Kidney (tissue), 14 donors: ENCODE measurements around the gene NASP. TPM values are rescaled to one million over a fixed set of nuclear protein-coding genes. Genes with fewer than 3 reads are reported as not detected.

Experiments
- DNase-seq, 5 donors: peaks; one replicate each; pipeline ENCODE4 v3.0.0-alpha.2; 2013 to 2020
- FAIRE-seq: peaks from 2 replicates; lab custom pipeline; 2012; peaks lifted over from hg19 to GRCh38; lab: Jason Lieb, UNC
- H3K27ac ChIP-seq, 2 donors: one replicate each; pipeline ENCODE4 v1.7.0; 2013; ENCODE audit warnings: low read depth in 2 of 2, low read length in 2 of 2, inconsistent platforms in 1 of 2
- H3K27me3 ChIP-seq: one replicate; pipeline ENCODE4 v1.7.1; 2013; ENCODE audit warnings: low read length, inconsistent platforms; ENCODE audit not compliant: control insufficient read depth, insufficient read depth
- H3K36me3 ChIP-seq, 3 donors: one replicate each; pipeline versions ENCODE4 v1.7.0 to v1.7.1; 2013; ENCODE audit warnings: low read length in 3 of 3, control low read depth in 1 of 3, inconsistent platforms in 1 of 3; ENCODE audit not compliant: insufficient read depth in 3 of 3, control insufficient read depth in 2 of 3
- H3K4me1 ChIP-seq, 3 donors: one replicate each; pipeline versions ENCODE4 v1.7.0 to v1.7.1; 2013; ENCODE audit warnings: low read length in 3 of 3, inconsistent platforms in 1 of 3, low read depth in 1 of 3; ENCODE audit not compliant: control insufficient read depth in 2 of 3, insufficient read depth in 2 of 3
- H3K4me3 ChIP-seq, 3 donors: one replicate each; pipeline versions ENCODE4 v1.7.0 to v1.8.1; 2013; ENCODE audit warnings: low read length in 3 of 3, control low read depth in 1 of 3, inconsistent platforms in 1 of 3
- H3K9ac ChIP-seq, 3 donors: one replicate each; pipeline versions ENCODE4 v1.7.0 to v1.7.1; 2013; ENCODE audit warnings: low read length in 3 of 3, control low read depth in 1 of 3, inconsistent platforms in 1 of 3
- H3K9me3 ChIP-seq, 3 donors: one replicate each; pipeline versions ENCODE4 v1.7.0 to v1.7.1; 2013; ENCODE audit warnings: low read length in 3 of 3, control low read depth in 1 of 3, inconsistent platforms in 1 of 3; ENCODE audit not compliant: control insufficient read depth in 2 of 3, insufficient read depth in 1 of 3
- CTCF ChIP-seq: IDR thresholded peaks from 3 replicates; pipeline ENCODE4 v1.5.1; 2012; ENCODE audit warnings: mild to moderate bottlenecking, moderate library complexity, borderline replicate concordance; ENCODE audit not compliant: insufficient read depth; ENCODE audit errors: extremely low read depth
- intact Hi-C: fragments of 100-400 bp; cut with DNase I; formaldehyde crosslinking; loops from one replicate; pipeline ENCODE4 v1.11.1; 2022
- polyA plus RNA-seq: library from polyadenylated mRNA; stranded (reverse); fragments of 350-450 nt; fragmentation: Illumina TruSeq; extraction: RNeasy Lipid Tissue Mini Kit (QIAGEN cat#74804); gene quantifications from one replicate; pipeline ENCODE4 v1.2.3, GENCODE V29; 2014; ENCODE audit warnings: low read depth, low replicate concordance; ENCODE audit not compliant: insufficient read depth
- total RNA-seq: library from RNA; stranded (reverse); fragmentation: NEBNext Ultra II Directional; extraction: Animal tissue kit (Norgen Biotek cat#: 25700); gene quantifications from one replicate; pipeline ENCODE4 v1.2.1, GENCODE V29; 2021
- donor health status: control.
- donor health status: control.
- donor health status: control.
- donor health status: control.
- donor health status: control.
- donor health status: DM: yes; HTN: yes; CAD: no.
- donor health status: Normal renal cell carcinoma (clear cell type).

Gene NASP
- total and polyA plus RNA-seq, 2 donors from 2014 or later = 49.5 to 51.6 TPM

DNA sequence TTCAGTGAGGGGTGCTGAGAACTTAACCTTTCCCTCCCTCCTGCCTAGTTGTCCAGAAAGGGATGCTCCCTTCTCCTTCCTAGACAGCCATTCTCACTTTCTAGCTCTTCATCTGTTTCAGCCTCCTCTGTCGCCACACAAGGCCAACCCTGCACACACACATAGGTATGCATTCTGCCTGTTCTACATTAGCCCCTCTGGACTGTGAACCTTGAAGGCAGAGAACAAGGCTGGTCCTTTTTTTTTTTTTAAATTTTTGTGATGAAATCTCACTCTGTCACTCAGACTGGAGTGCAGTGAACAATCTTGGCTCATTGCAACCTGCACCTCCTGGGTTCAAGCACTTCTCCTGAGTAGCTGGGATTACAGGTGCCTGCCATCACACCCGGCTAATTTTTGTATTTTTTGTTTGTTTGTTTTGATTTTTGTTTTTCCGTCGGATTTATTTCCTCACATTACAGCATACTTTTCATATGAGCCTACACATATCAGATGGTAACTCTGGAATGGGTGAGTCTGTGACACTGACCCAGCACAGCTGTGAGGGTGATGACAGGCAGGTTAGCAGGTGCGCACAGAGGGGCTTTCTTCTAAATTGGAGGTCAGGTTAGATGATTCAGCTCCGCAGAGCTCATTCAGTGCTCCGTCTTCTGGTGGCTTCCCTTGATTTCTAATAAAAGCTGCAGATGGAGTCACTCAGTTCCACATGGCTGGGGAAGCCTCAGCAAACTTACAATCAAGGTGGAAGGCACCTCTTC is 38.1 kb upstream of the NASP start:
- H3K27ac ChIP-seq = no peak overlapping the region
- no peak for FAIRE-seq
- no peaks in the 10 kb centered on the region for H3K36me3 ChIP-seq
- no peak for TF ChIP-seq CTCF
- peaks cover 3 to 6% (median 3%) of the 10 kb centered on the region in 3 donors for H3K4me1 ChIP-seq
- no peak overlapping the region for H3K4me3 ChIP-seq
- DNase-seq = no peak
- H3K27me3 ChIP-seq = no peaks in the 10 kb centered on the region
- H3K9me3 ChIP-seq = no peaks in the 10 kb centered on the region
- H3K9ac ChIP-seq = no peak overlapping the region
- intact Hi-C loops = no loop called here

GRCh38 chr1:45550401-45551351 is 33.2 kb upstream of the NASP start, which contains the start of gene AKR1A1:
Gene AKR1A1 (plus strand): TSS chr1:45550826. CDS start chr1:45561795, 10,969 bp downstream.
- intact Hi-C loops = no loop called here
- peak within 1 kb of the TSS; percentile 80 to 93 (median 89) for H3K9ac ChIP-seq
- peaks cover 0 to 5% (median 0%) of the 10 kb centered on the region in 3 donors for H3K36me3 ChIP-seq
- no peaks in the 10 kb centered on the region for H3K9me3 ChIP-seq
- no peaks in the 10 kb centered on the region for H3K27me3 ChIP-seq
- FAIRE-seq (no peak), DNase-seq (peak; percentile 91 to 97 (median 96))
- peak within 1 kb of the TSS; percentile 82 to 83 for H3K27ac ChIP-seq
- peaks cover 4 to 11% (median 9%) of the 10 kb centered on the region in 3 donors for H3K4me1 ChIP-seq
- TF ChIP-seq CTCF = no peak
- peak within 1 kb of the TSS; percentile 84 to 97 (median 94) for H3K4me3 ChIP-seq

GRCh38 chr1:45551684-45552083 is 32.2 kb upstream of the NASP start:
- TF ChIP-seq CTCF = no peak
- intact Hi-C loops = no loop called here
- H3K4me3 ChIP-seq = peak overlapping the region; percentile 84 to 97 (median 94)
- no peaks in the 10 kb centered on the region for H3K27me3 ChIP-seq
- H3K4me1 ChIP-seq = peaks cover 4 to 11% (median 9%) of the 10 kb centered on the region in 3 donors
- FAIRE-seq = no peak
- no peak for DNase-seq
- no peak overlapping the region for H3K27ac ChIP-seq
- H3K9me3 ChIP-seq = no peaks in the 10 kb centered on the region
- peak overlapping the region; percentile 80 to 93 (median 89) for H3K9ac ChIP-seq
- peaks cover 0 to 5% (median 0%) of the 10 kb centered on the region in 3 donors for H3K36me3 ChIP-seq
